ENCODE data around the gene KCNV2. TPM values are rescaled to one million over a fixed set of nuclear protein-coding genes. Genes with fewer than 3 reads are reported as not detected.

The KCNV2 gene
- polyA plus RNA-seq, 1 donor from 2014 or later: not detected

- Histone ChIP-seq H4K20me1 (ENCODE audit: insufficient read depth) (no peaks in the 10 kb centered on the region), H3K27ac (ENCODE audit: low read length) (no peak overlapping the region), H3K4me2 (ENCODE audit: low read length) (no peak overlapping the region), H3K9me3 (ENCODE audit: low read length) (no peaks in the 10 kb centered on the region), H3K9ac (ENCODE audit: low read length) (no peak overlapping the region), H3K4me3 (ENCODE audit: low read length) (no peak overlapping the region), H3K27me3 (ENCODE audit: insufficient read depth, low read depth, low read length) (no peaks in the 10 kb centered on the region), H3F3A (ENCODE audit: insufficient read depth, low read length, poor library complexity, severe bottlenecking) (no peaks in the 10 kb centered on the region), H3K9me2 (ENCODE audit: insufficient read depth, low read length) (no peaks in the 10 kb centered on the region), H2AFZ (ENCODE audit: low read depth, low read length) (no peak overlapping the region), H3K79me2 (replicated peaks; ENCODE audit: insufficient read depth, low read length) (no peaks in the 10 kb centered on the region), H3K36me3 (ENCODE audit: insufficient read depth, low read length) (no peaks in the 10 kb centered on the region)
- no peak for TF ChIP-seq RAD21 (conservative IDR thresholded peaks at IDR 0.05)
- no peak for TF ChIP-seq POLR2AphosphoS5 (IDR thresholded peaks at IDR 0.05)
- TF ChIP-seq TAF1 (IDR thresholded peaks at IDR 0.05; ENCODE audit: low read depth): no peak
- TF ChIP-seq REST (IDR thresholded peaks at IDR 0.05; ENCODE audit: borderline replicate concordance): no peak
- no peak for TF ChIP-seq SMC3 (conservative IDR thresholded peaks at IDR 0.05; ENCODE audit: poor library complexity)
- no peak for TF ChIP-seq MXI1 (conservative IDR thresholded peaks at IDR 0.05; ENCODE audit: poor library complexity, severe bottlenecking)
- no peak for TF ChIP-seq CTCF (IDR thresholded peaks at IDR 0.05; ENCODE audit: poor library complexity, severe bottlenecking)
- no peak for TF ChIP-seq EP300 (conservative IDR thresholded peaks at IDR 0.05; ENCODE audit: poor library complexity, severe bottlenecking)
- TF ChIP-seq EZH2 (IDR thresholded peaks at IDR 0.05; ENCODE audit: borderline replicate concordance, insufficient read depth, low read length, poor library complexity, severe bottlenecking): no peak
Observed at GRCh38 chr9:2723376-2724065, 6.2 kb downstream of the KCNV2 start.

GRCh38 chr9:2725126-2725525 lies 7.8 kb downstream of the KCNV2 start:
- Histone ChIP-seq H3K9ac (ENCODE audit: low read length) (no peak overlapping the region), H4K20me1 (ENCODE audit: insufficient read depth) (no peaks in the 10 kb centered on the region), H3K9me2 (ENCODE audit: insufficient read depth, low read length) (no peaks in the 10 kb centered on the region), H3K36me3 (ENCODE audit: insufficient read depth, low read length) (no peaks in the 10 kb centered on the region), H2AFZ (ENCODE audit: low read depth, low read length) (no peak overlapping the region), H3K4me3 (ENCODE audit: low read length) (no peak overlapping the region), H3K79me2 (replicated peaks; ENCODE audit: insufficient read depth, low read length) (no peaks in the 10 kb centered on the region), H3K27me3 (ENCODE audit: insufficient read depth, low read depth, low read length) (no peaks in the 10 kb centered on the region), H3K27ac (ENCODE audit: low read length) (no peak overlapping the region), H3K4me2 (ENCODE audit: low read length) (no peak overlapping the region), H3F3A (ENCODE audit: insufficient read depth, low read length, poor library complexity, severe bottlenecking) (no peaks in the 10 kb centered on the region), H3K9me3 (ENCODE audit: low read length) (no peaks in the 10 kb centered on the region)
- TF ChIP-seq RAD21 (conservative IDR thresholded peaks at IDR 0.05): no peak
- no peak for TF ChIP-seq CTCF (IDR thresholded peaks at IDR 0.05; ENCODE audit: poor library complexity, severe bottlenecking)
- TF ChIP-seq EZH2 (IDR thresholded peaks at IDR 0.05; ENCODE audit: borderline replicate concordance, insufficient read depth, low read length, poor library complexity, severe bottlenecking): no peak
- TF ChIP-seq MXI1 (conservative IDR thresholded peaks at IDR 0.05; ENCODE audit: poor library complexity, severe bottlenecking): no peak
- TF ChIP-seq POLR2AphosphoS5 (IDR thresholded peaks at IDR 0.05): no peak
- TF ChIP-seq REST (IDR thresholded peaks at IDR 0.05; ENCODE audit: borderline replicate concordance): no peak
- TF ChIP-seq EP300 (conservative IDR thresholded peaks at IDR 0.05; ENCODE audit: poor library complexity, severe bottlenecking): no peak
- no peak for TF ChIP-seq SMC3 (conservative IDR thresholded peaks at IDR 0.05; ENCODE audit: poor library complexity)
- TF ChIP-seq TAF1 (IDR thresholded peaks at IDR 0.05; ENCODE audit: low read depth): no peak
